ENCODE measurements around the gene DNAJC28.
"Not testable (repeated sequence)": the region's sequence is repeated elsewhere in the genome, so short reads cannot be mapped to it uniquely, and the experiment has no call there.

DNAJC28 gene

GRCh38 chr21:33491373-33492102 lies at the start of gene DNAJC28:
DNAJC28 (minus strand) TSS chr21:33491716; CDS start chr21:33489393, 2,323 bp downstream.
- DNase-seq = peak; percentile 86

- DNase-seq = no peak
Measured at GRCh38 chr21:33541105-33541711, 49.7 kb upstream of the DNAJC28 start.

- DNase-seq = no peak
Measured at GRCh38 chr21:33540711-33541104, 49.2 kb upstream of the DNAJC28 start.

GRCh38 chr21:33539616-33540015 lies 48.1 kb upstream of the DNAJC28 start:
- no peak for DNase-seq

- DNase-seq = no peak
Measured at GRCh38 chr21:33537212-33537611, 45.7 kb upstream of the DNAJC28 start.

GRCh38 chr21:33531007-33531406 lies 39.5 kb upstream of the DNAJC28 start:
- no peak for DNase-seq

GRCh38 chr21:33522953-33523349 lies 31.4 kb upstream of the DNAJC28 start:
- no peak for DNase-seq

- no peak for DNase-seq
Measured at GRCh38 chr21:33522297-33522952, 30.9 kb upstream of the DNAJC28 start.

GRCh38 chr21:33518899-33519298 lies 27.4 kb upstream of the DNAJC28 start:
- DNase-seq = no peak

GRCh38 chr21:33514229-33514628 lies 22.7 kb upstream of the DNAJC28 start:
- DNase-seq = no peak

GRCh38 chr21:33512481-33512880 lies 21.0 kb upstream of the DNAJC28 start:
- no peak for DNase-seq

- no peak for DNase-seq
Measured at GRCh38 chr21:33511639-33512038, 20.1 kb upstream of the DNAJC28 start.

- DNase-seq = no peak
Measured at GRCh38 chr21:33510826-33511225, 19.3 kb upstream of the DNAJC28 start.

GRCh38 chr21:33507003-33507402 lies 15.5 kb upstream of the DNAJC28 start:
- DNase-seq = not testable (repeated sequence)

GRCh38 chr21:33505833-33506232 lies 14.3 kb upstream of the DNAJC28 start:
- DNase-seq = no peak

- DNase-seq = no peak
Measured at GRCh38 chr21:33496345-33496744, 4.8 kb upstream of the DNAJC28 start.

GRCh38 chr21:33495743-33496142 lies 4.2 kb upstream of the DNAJC28 start:
- no peak for DNase-seq

- no peak for DNase-seq
Measured at GRCh38 chr21:33493756-33494155, 2.2 kb upstream of the DNAJC28 start.

- no peak for DNase-seq
Measured at GRCh38 chr21:33492571-33492970, 1.1 kb upstream of the DNAJC28 start.

- no peak for DNase-seq
Measured at GRCh38 chr21:33490991-33491372, 534 bp downstream of the DNAJC28 start.

- no peak for DNase-seq
Measured at GRCh38 chr21:33488936-33489335, 2.6 kb downstream of the DNAJC28 start.

- DNase-seq = no peak
Measured at GRCh38 chr21:33487996-33488395, 3.5 kb downstream of the DNAJC28 start.

GRCh38 chr21:33481314-33481943 lies 10.1 kb downstream of the DNAJC28 start:
- DNase-seq = no peak
